Activated CD8-positive, alpha-beta memory T cell treated with anti-CD3 and anti-CD28 coated beads for 4 hours (primary cell): ENCODE measurements around the gene GALNT4.

ENCODE experiments used
- DNase-seq, 2 donors: peaks; one replicate each; pipeline ENCODE4 v3.0.0-alpha.2; 2020; ENCODE audit warnings: low read depth in 2 of 2

GALNT4 gene

GRCh38 chr12:89524541-89525304, at the start of gene GALNT4:
Gene GALNT4, minus strand, starts transcription at chr12:89524796. Its CDS starts 247 bp downstream, at chr12:89524549.
- peak; percentile 47 to 58 for DNase-seq

DNA sequence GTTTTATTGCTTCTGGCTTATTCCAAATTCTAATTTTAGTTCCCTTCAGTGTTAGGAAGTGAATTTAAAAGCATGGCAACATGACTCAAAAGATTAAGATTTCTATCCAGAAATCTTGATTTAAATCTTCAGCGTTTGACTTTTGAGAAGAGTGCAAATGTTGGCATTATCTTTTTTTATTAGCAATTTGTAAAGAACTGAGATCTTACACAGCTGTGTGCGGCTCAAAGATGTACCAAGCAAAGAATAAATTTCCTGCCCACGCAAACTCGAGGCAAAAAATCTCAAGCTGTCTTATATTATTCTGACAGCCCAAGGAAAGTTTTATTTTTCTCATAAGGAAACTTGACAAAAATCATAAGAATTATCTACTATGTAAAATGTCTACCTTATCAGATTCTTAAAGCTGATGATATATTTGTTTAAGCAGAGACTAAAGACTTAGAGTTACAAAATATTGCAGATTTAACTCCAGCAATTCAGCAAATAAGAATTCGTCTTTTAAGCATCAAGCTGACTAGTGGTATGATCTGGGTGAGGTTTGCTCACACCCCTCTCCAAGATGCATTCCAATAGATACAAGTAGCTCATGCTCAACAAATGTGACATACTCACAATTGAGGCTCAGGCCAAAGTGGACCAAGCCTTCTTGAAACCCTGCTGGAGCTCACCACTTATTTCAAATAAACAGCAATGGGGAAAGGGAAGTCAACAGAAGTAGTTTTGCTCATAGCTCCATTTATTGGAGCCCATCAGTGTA, 48.6 kb upstream of the GALNT4 start:
- no peak for DNase-seq

DNA sequence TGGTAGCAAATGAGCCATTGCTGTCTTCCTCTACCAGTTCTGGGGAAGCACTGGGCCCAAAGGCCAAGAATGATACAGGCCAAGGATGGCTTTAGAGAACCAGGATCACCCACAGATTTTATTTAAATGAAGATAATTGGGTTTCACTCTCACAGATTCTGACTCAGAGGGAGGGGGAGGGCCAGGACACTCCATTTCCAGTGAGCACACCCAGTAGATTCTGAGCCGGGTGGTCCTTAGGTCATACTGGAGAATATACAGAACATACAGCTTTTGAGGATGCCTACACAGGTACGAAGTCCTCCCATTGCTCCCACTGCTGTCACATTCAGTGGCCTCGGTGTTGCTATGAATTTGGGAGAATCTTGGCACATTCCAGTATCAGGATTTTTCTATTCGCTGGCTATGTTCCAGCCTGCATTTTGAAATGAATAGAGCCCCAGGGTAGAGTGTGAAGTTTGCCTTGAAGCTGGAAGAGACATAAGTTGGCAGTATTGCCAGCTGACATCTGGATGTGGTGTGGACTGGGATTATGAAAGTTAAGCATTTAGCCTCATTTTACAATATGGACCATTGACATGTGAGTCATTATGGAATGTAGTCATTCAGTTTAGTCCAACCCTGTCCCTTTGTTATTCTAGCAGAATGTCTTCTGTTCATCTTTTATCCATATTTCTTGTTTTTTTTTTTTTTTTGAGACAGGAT, 47.0 kb upstream of the GALNT4 start:
- DNase-seq: no peak

DNA sequence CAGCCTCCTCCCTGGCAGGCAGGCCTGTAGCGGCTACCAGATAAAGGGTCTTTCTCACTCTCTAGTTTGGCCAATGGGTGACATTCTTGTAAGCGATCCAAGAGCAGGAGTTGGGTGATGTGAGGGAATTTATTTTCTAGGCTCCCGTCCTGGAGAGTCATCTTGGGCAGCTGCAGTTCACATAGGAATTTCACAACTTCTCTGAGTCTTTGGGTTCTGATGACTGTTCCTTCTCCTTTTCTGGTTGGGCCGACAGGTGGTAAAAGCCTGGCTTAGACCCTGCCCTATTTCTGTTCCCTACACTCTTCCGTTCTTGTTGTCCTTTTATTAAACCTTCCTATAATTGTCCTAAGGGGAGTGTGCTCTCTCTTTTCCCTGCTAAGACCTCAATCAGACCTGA, 43.9 kb upstream of the GALNT4 start:
- no peak for DNase-seq

DNA sequence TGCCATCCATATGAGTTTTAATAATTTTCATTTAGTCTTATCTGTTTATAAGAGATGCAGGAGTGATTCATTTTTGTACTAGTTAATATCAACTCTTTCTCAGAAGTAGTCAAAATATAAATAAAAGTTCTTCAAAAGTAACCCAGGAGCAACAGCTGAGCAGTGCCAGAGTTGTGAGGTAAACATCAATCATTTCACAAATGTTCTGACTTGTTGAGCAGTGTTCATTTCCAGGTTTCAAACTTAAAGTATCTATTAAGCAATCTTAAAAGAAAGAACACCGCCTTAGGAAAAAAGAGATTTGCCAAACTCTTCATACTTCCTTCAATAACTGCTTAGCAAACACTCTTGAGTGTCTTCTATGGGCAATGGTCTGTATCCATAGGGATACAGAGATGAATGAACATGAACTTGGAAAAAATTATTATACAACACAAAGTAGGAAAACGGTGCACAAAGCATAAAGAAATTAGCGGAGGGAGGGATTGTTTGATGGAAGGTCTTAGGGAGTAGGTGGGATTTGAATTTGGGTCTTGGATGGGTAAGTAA, 43.2 kb upstream of the GALNT4 start:
- no peak for DNase-seq

DNA sequence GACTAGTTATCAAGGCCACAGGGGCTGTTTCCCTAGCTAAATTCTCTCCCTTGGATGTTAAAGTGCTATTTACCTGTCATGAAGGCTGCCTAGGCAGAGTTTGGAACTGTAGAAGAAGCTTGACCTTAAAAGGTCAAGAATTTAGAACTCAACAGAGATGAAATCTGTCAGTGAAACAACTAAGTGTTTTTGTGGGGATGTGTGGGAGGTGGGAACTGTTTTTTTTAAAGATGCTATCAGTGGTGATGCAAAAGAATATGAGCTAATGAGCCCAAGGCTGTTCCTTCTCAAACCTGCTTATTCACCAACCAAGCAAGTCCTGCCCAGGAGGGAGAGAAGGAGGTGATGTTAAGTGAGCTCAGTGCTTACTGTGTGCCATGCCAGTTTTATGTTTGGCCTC, 42.0 kb upstream of the GALNT4 start:
- no peak for DNase-seq

DNA sequence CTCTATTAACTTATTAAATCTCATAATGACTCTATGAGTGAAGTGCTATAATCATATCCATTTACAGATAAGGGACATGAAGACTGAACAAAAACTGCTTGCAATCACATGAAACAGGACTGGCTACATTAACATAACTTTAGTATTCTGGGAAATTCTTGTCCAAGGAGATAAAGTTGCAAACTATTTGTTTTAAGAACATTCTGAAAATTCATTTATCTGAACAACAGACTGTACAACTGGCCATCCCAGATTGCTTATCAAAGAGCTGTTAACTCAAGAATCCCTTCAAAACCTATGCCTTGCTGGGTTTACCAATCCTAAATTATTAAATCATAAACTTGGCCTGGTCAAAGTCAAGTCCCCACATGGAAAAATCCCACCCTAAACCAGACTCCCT, 40.4 kb upstream of the GALNT4 start:
- no peak for DNase-seq

DNA sequence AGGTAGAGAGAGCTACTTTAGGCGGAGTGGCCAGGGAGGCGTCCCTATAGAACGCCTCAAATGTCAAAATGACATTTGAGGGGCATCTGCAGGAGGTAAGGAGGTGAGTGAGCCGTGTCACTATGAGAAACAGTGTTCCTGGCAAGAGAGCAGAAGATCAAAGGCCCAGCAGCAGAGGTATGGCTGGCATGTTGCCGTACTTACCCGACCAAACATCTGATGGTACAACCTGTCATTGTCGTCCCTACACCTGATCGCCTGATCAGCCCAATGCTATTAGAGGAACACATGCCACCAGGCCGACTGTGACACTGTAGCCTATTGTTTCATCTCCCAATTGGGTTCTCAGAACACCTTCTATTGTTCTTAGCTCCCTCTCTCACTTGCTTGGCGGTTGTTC, 35.2 kb upstream of the GALNT4 start:
- DNase-seq: no peak

GRCh38 chr12:89556976-89557375, 32.4 kb upstream of the GALNT4 start:
- DNase-seq: no peak

DNA sequence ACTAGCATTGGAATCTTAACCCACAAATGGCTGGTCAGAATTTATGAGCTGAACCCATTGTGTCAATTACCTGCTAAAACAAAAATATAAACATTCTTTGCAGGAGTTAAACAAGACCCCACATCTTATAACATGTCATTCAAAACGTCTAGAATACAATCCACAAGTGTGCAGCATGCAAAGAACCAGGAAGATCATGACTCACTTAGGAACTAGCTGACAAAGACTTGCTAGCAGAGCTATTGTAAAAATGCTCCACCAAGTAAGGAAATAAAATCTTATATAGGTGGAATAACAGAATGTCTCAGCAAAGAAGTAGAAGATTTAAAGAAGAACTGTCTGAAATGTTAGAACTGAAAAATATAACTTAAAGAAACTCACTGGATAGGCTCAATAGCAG, 27.8 kb upstream of the GALNT4 start:
- DNase-seq: no peak

DNA sequence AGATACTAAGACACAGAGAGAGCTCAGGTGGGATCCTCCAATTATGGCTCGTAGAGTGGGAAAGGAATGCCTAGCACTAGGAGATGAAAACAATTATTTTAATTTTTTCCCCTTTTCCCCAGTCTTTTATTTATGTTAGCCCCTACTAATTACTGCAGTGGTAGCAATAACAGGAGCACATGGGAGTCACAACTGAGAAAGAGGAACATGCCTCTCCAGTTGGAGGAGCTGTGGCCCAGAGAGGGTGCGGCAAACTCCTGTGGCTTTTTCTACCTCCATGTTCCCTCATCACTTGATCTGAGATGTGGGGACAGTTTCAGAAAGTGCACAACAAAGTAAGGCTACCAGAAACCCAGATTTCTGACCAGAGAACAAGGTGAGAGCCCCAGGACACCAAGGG, 27.2 kb upstream of the GALNT4 start:
- no peak for DNase-seq

- no peak for DNase-seq
Observed at GRCh38 chr12:89547101-89547500, 22.5 kb upstream of the GALNT4 start.

DNA sequence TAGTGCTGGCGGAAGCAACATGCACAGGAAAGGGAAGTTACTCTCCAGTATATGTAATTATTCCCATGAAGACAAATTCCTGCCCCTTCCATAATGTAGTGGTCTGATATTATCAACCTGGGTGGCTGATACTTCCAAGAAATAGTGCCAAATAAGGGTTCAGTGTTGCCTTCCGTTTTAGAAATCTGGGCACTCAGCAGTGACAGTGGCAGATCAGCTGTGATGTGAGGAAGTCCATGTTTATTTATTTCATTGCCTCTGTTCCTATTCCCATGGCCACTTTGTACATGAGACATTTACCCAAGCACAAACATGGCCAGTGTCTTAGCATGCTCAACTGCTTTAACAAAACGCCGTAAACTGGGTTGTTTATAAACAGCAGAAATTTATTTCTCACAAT, 21.6 kb upstream of the GALNT4 start:
- DNase-seq: no peak

- no peak for DNase-seq
Observed at GRCh38 chr12:89544681-89545184, 20.1 kb upstream of the GALNT4 start.

GRCh38 chr12:89544022-89544421, 19.4 kb upstream of the GALNT4 start:
- DNase-seq: no peak

DNA sequence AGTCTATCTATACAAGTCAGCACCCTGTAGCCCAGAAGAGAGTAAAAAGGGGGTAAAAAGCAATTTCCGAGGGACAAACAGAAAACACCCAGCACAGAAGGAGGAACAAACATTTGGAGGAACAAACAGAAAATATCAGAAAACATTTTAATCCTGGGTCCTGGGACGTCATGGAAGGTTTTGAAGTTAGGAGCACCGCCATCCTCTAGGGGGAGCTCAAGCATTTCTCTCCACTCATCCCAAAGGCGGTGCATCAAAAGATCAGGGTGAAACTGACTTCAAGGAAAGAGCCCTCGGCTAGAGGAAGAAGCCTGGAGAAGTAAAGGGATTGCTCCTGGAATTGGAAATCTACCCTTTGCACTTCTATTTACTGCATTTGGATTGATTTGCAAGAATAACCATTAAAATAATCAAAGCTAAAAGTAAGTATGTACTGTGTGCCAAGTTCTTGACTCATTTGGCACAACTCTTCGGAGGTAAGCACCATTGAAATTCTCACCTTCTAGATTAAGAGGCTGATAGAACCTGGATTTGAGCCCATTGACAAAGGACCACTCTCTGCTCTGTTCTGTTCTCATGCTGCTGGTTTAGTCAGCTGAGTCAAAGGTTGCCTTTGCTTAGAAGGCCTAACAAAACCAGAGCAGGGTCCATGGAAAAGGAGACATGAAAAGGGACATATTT, 18.5 kb upstream of the GALNT4 start:
- DNase-seq: peak; percentile 36 to 43

- no peak for DNase-seq
Observed at GRCh38 chr12:89542236-89542635, 17.6 kb upstream of the GALNT4 start.

DNA sequence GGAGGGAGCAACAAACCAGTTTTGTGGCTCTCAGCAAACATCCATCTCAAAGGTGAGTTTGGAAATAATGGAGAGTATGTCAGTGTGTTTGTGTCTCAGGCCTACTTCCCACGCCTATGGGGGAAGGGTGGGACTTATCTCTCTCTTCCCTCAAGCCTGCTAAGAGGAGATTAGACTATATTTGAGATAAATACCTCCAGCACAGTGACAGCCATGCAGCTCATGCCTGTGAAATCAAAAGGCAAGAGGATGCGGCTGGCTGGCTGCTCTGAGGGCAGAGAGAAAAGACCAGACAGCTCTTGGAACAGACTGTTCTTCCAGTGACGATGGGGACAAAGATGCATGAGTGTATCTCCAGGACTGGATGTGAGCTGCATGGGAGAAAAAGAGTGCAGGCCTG, 16.0 kb upstream of the GALNT4 start:
- DNase-seq: no peak

GRCh38 chr12:89539426-89540223, 15.0 kb upstream of the GALNT4 start:
- no peak for DNase-seq

- no peak for DNase-seq
Observed at GRCh38 chr12:89538897-89539296, 14.3 kb upstream of the GALNT4 start.

DNA sequence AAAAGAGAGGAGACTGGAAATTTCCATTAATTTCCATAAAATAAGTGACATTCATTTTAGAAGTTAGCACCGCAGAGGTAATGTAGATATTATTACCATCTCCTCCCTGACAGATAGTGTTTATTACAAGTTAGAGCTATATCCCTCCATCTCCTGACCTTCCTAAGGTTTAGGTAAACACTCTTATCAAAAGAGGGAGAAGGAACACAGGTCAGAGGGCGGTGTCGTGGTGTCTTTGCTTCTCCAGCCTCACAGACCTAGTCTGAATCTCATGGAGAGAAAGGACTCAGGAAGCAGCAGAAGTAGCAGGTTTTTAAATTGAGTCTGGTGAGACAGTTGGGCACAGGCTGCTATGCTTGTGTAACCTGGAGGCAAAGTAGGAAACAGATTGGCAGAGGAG, 12.8 kb upstream of the GALNT4 start:
- DNase-seq: no peak
